Large intestine (tissue), 3 donors: ENCODE data around the gene CFB. TPM values are rescaled to one million over a fixed set of nuclear protein-coding genes. Genes with fewer than 3 reads are reported as not detected.

Experiments used
- DNase-seq, 2 donors: peaks; one replicate each; pipeline versions ENCODE4 v3.0.0 to v3.0.0-alpha.2; 2013
- H3K27ac ChIP-seq: one replicate; pipeline ENCODE4 v1.5.1; 2013; ENCODE audit warnings: low read length
- H3K27me3 ChIP-seq: 2 replicates; pipeline ENCODE4 v1.6.1; 2013; ENCODE audit warnings: low read length; ENCODE audit not compliant: control insufficient read depth, insufficient read depth
- H3K36me3 ChIP-seq: 2 replicates; pipeline ENCODE4 v1.6.1; 2013; ENCODE audit warnings: low read length; ENCODE audit not compliant: control insufficient read depth, insufficient read depth
- H3K4me1 ChIP-seq: one replicate; pipeline ENCODE4 v1.6.1; 2013; ENCODE audit warnings: low read length; ENCODE audit not compliant: control insufficient read depth, insufficient read depth
- H3K4me3 ChIP-seq: one replicate; pipeline ENCODE4 v1.5.1; 2013; ENCODE audit warnings: low read length
- H3K9me3 ChIP-seq: one replicate; pipeline ENCODE4 v1.6.1; 2013; ENCODE audit warnings: mild to moderate bottlenecking, low read depth, low read length, moderate library complexity; ENCODE audit not compliant: control insufficient read depth
- WGBS: methylation state at CpG from one replicate; pipeline ENCODE4 v1.1.5; 2013; ENCODE audit warnings: low lambda C conversion rate; ENCODE audit not compliant: insufficient coverage; 5-methylcytosine and 5-hydroxymethylcytosine counted together
- polyA plus RNA-seq: library from polyadenylated mRNA; unstranded; fragments of 120-200 nt; gene quantifications from one replicate; pipeline ENCODE4 v1.2.1, GENCODE V29; 2013

The CFB gene
- polyA plus RNA-seq, 1 donor = 37.1 TPM

GRCh38 chr6:31947864-31948263 is 2.0 kb downstream of the CFB start:
- Histone ChIP-seq H3K27me3 (no peaks in the 10 kb centered on the region), H3K9me3 (no peaks in the 10 kb centered on the region), H3K36me3 (peaks cover 21% of the 10 kb centered on the region), H3K4me3 (no peak overlapping the region), H3K4me1 (peaks cover 25% of the 10 kb centered on the region), H3K27ac (no peak overlapping the region)
- WGBS = no CpG with 5 or more reads among the region's 4 CpGs
- DNase-seq = no peak

DNA sequence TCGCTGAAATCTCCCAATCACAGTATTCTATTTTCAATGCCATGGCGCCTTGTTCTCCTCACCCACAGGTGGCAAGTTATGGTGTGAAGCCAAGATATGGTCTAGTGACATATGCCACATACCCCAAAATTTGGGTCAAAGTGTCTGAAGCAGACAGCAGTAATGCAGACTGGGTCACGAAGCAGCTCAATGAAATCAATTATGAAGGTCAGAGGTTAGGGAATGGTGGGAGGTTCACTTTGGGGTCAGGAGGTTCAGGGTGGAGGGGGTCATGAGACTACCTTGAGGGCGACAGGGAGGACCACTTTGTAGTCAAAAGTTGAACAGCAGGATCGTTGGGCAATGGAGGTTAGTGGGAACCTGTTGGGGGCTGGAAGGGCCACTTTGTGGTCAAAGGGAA is 2.4 kb downstream of the CFB start:
- no peak for DNase-seq
- no CpG with 5 or more reads among the region's 5 CpGs for WGBS
- H3K27me3 ChIP-seq = no peaks in the 10 kb centered on the region
- no peaks in the 10 kb centered on the region for H3K9me3 ChIP-seq
- H3K4me3 ChIP-seq = no peak overlapping the region
- peaks cover 25% of the 10 kb centered on the region for H3K36me3 ChIP-seq
- H3K27ac ChIP-seq = no peak overlapping the region
- peaks cover 25% of the 10 kb centered on the region for H3K4me1 ChIP-seq

- no peak overlapping the region for H3K27ac ChIP-seq
- peaks cover 25% of the 10 kb centered on the region for H3K4me1 ChIP-seq
- no peaks in the 10 kb centered on the region for H3K9me3 ChIP-seq
- no peak overlapping the region for H3K4me3 ChIP-seq
- DNase-seq = peak in 1 of 2 donors; percentile 29
- no CpG with 5 or more reads among the region's 6 CpGs for WGBS
- H3K27me3 ChIP-seq = no peaks in the 10 kb centered on the region
- peaks cover 30% of the 10 kb centered on the region for H3K36me3 ChIP-seq
Measured at GRCh38 chr6:31948753-31949413, 3.0 kb downstream of the CFB start.

DNA sequence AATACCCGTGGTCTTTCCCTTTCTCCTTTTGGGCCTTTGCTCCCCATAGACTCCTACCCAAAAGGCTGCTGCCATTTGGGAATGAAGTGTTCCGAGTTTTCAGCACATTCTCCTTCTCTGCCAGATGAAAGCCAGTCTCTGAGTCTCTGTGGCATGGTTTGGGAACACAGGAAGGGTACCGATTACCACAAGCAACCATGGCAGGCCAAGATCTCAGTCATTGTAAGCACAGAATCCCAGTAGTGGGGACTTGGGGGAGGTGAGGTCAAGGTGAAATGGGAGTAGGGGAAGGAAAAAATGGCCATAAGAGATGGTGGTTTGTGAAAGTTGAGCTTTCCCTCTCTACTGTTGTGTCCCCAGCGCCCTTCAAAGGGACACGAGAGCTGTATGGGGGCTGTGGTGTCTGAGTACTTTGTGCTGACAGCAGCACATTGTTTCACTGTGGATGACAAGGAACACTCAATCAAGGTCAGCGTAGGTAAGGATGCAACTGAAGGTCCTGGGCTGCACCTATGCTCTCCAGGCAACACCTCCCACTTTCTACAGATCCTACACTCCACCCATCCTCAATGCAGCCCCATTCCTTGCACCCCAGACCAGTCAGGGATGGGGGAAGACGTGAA is 4.1 kb downstream of the CFB start:
- H3K27ac ChIP-seq = no peak overlapping the region
- no peaks in the 10 kb centered on the region for H3K9me3 ChIP-seq
- H3K4me1 ChIP-seq = peaks cover 20% of the 10 kb centered on the region
- H3K4me3 ChIP-seq = no peak overlapping the region
- no peak for DNase-seq
- peaks cover 42% of the 10 kb centered on the region for H3K36me3 ChIP-seq
- WGBS = no CpG with 5 or more reads among the region's 7 CpGs
- no peaks in the 10 kb centered on the region for H3K27me3 ChIP-seq

- 71% methylated on average over 1 of the region's 5 CpGs for WGBS
- no peak overlapping the region for H3K4me3 ChIP-seq
- H3K27ac ChIP-seq = no peak overlapping the region
- DNase-seq = peak; percentile 32 to 36
- H3K27me3 ChIP-seq = no peaks in the 10 kb centered on the region
- H3K9me3 ChIP-seq = no peaks in the 10 kb centered on the region
- peaks cover 2% of the 10 kb centered on the region for H3K4me1 ChIP-seq
- H3K36me3 ChIP-seq = peaks cover 59% of the 10 kb centered on the region
Measured at GRCh38 chr6:31952140-31952805, 6.4 kb downstream of the CFB start.

DNA sequence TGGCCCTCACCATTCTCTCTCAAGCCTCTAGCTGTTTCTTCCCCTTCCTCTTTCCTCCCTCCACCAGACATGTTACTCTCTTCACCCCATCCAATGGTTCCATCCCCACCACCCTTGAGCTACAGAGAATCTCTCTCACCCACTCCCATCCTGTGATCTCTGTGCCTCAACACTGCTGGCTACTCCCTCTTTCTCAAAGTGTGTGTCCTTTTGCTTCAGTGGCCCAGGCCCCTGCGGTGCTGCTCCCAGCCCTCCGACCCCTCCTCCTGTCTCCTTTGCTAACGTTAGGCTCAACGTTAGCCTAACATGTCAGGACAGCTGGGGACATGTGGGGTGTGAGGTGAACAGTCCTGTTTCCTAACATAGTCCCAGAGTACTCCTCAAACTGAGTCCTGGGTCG is 7.0 kb downstream of the CFB start:
- no peaks in the 10 kb centered on the region for H3K9me3 ChIP-seq
- no CpG with 5 or more reads among the region's 5 CpGs for WGBS
- no peak overlapping the region for H3K27ac ChIP-seq
- DNase-seq = no peak
- peaks cover 2% of the 10 kb centered on the region for H3K4me1 ChIP-seq
- H3K36me3 ChIP-seq = peaks cover 59% of the 10 kb centered on the region
- no peak overlapping the region for H3K4me3 ChIP-seq
- no peaks in the 10 kb centered on the region for H3K27me3 ChIP-seq

DNA sequence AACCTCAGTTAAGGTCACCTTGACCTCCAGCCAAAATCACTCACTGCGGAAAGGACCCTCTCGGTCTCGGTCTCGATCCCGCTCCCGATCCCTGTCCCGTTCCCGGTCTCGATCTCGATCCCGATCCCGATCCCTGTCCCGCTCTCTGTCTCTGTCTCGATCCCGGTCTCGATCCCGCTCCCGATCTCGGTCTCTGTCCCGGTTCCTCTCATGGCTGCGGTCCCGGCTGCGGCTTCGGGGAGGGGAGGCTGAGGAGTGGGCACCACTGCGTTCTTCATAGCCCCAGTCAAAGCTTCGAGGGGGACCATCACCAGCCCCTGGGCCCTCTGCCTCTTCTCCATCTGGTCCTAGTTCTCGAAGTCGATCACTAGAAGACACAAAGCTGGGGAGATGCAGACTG is 8.6 kb downstream of the CFB start:
- H3K4me1 ChIP-seq = peaks cover 4% of the 10 kb centered on the region
- H3K4me3 ChIP-seq = no peak overlapping the region
- no CpG with 5 or more reads among the region's 28 CpGs for WGBS
- H3K27me3 ChIP-seq = no peaks in the 10 kb centered on the region
- no peak for DNase-seq
- H3K27ac ChIP-seq = no peak overlapping the region
- H3K36me3 ChIP-seq = peaks cover 59% of the 10 kb centered on the region
- no peaks in the 10 kb centered on the region for H3K9me3 ChIP-seq

DNA sequence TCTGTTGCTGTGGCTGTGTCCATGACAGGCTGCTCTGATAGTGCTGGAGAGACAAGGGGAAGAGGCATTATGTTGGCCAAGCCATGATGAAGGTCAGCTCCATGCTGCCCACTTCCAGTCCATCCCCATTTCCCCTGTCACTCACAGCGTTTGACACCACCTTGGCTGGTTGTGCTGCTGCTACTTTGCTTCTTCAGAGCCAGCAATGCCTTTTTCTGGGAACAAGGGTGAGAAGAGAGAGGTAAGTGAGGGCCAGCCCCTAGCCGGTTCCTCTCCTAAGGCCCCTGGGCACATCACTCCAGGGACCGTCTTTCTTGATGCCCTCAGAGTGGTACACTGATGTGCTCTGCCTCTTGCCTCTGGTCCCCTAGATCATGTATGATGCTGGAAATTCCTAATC is 10.9 kb downstream of the CFB start:
- WGBS = no CpG with 5 or more reads among the region's 3 CpGs
- Histone ChIP-seq H3K4me1 (peaks cover 8% of the 10 kb centered on the region), H3K27ac (no peak overlapping the region), H3K36me3 (peaks cover 66% of the 10 kb centered on the region), H3K4me3 (no peak overlapping the region), H3K27me3 (no peaks in the 10 kb centered on the region), H3K9me3 (no peaks in the 10 kb centered on the region)
- DNase-seq = no peak

DNA sequence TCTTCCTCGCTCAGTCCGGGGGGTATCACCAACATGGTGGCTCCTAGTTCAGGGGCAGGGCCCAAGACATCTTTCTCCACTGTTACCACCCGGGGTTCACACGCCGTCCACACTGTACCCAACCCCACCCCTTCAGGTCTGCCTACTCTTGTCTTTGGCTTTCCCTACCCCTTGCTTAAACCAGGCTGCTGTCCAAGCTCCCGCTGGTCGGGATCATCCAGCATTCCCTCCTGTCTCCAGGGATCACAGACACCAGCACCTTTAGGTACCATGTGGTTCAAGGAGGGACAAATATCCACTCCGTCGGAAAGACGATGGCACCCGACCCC is 12.5 kb downstream of the CFB start:
- Histone ChIP-seq H3K27me3 (no peaks in the 10 kb centered on the region), H3K9me3 (no peaks in the 10 kb centered on the region), H3K27ac (peak overlapping the region; percentile 71), H3K4me3 (peak overlapping the region; percentile 81), H3K36me3 (peaks cover 66% of the 10 kb centered on the region), H3K4me1 (peaks cover 8% of the 10 kb centered on the region)
- DNase-seq = no peak
- no CpG with 5 or more reads among the region's 11 CpGs for WGBS

- Histone ChIP-seq H3K9me3 (no peaks in the 10 kb centered on the region), H3K27ac (peak within 1 kb of the TSS; percentile 71), H3K4me1 (peaks cover 8% of the 10 kb centered on the region), H3K4me3 (peak within 1 kb of the TSS; percentile 81), H3K36me3 (peaks cover 67% of the 10 kb centered on the region), H3K27me3 (no peaks in the 10 kb centered on the region)
- WGBS = no CpG with 5 or more reads among the region's 59 CpGs
- DNase-seq = peak; percentile 99 to 100
Measured at GRCh38 chr6:31958741-31959739, 13.1 kb downstream of the CFB start, which contains the start of the genes NELFE and SKIC2. TSS of gene NELFE (minus strand) at chr6:31958971. CDS start at chr6:31958446, 525 bp downstream. TSS of gene SKIC2 (plus strand) at chr6:31959175. CDS start at chr6:31959193, 18 bp downstream.
